Activated CD8-positive, alpha-beta memory T cell treated with anti-CD3 and anti-CD28 coated beads, Interleukin-2, amount 10 ng/mL, durations not matched to agents 7 days and 5 days (primary cell): ENCODE measurements around the gene ALPL. TPM values are rescaled to one million over a fixed set of nuclear protein-coding genes. Genes with fewer than 3 reads are reported as not detected.

Experiments used
- ATAC-seq: fragments of 150-1000 bp; cut with Tn5 transposase; one replicate; pipeline ENCODE4 v1.10.0; 2021; ENCODE audit warnings: moderate library complexity
- CTCF ChIA-PET: fragments of 350-600 bp; sonication (Branson Sonifier 250); formaldehyde crosslinking; loops from one replicate; lab custom pipeline; 2021; ENCODE audit warnings: antibody characterized with exemption; lab: Charles Lee
- DNase-seq: peaks from one replicate; pipeline ENCODE4 v3.0.0-alpha.2; 2020
- H3K27ac Mint-ChIP-seq: one replicate; pipeline ENCODE4 v1.8.0; 2021; ENCODE audit warnings: mild to moderate bottlenecking, mixed read lengths
- H3K27me3 Mint-ChIP-seq: one replicate; pipeline ENCODE4 v1.8.0; 2021; ENCODE audit warnings: mixed read lengths
- H3K36me3 Mint-ChIP-seq: one replicate; pipeline ENCODE4 v1.8.0; 2021; ENCODE audit warnings: mild to moderate bottlenecking, mixed read lengths
- H3K4me1 Mint-ChIP-seq: one replicate; pipeline ENCODE4 v1.8.0; 2021; ENCODE audit warnings: mixed read lengths
- H3K4me3 Mint-ChIP-seq: one replicate; pipeline ENCODE4 v1.8.0; 2021; ENCODE audit warnings: mild to moderate bottlenecking, moderate library complexity, mixed read lengths
- H3K9me3 Mint-ChIP-seq: one replicate; pipeline ENCODE4 v1.8.0; 2022; ENCODE audit warnings: low read depth, mixed read lengths
- total RNA-seq, 2 experiments: library from RNA; stranded (reverse); gene quantifications; one replicate each; pipeline ENCODE4 v1.2.3, GENCODE V29; 2021

The ALPL gene
- total RNA-seq, 2 experiments from 2014 or later: not detected

DNA sequence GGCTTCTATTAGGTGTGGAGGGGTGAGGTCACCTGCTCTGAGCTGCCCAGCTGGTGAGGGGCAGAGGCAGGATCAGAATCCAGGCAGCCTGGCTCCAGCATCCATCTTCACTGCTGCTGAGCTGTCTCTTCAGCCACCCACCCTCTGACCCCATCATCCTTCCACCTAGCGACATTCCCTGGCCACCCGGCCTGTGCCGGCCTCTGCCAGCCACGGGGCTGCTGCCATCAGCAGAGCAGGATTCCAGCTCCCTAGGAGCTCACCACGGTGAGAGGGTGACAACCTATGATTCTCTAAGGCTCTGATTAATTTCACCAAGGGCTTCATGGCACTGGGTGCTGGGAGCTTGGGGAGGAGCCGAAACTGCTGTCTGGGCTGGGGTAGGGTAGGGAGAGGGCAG is 32.1 kb downstream of the ALPL start:
- H3K4me3 Mint-ChIP-seq: no peak overlapping the region
- peaks cover 20% of the 10 kb centered on the region for H3K27me3 Mint-ChIP-seq
- no peak for DNase-seq
- ATAC-seq: no peak
- no peaks in the 10 kb centered on the region for H3K9me3 Mint-ChIP-seq
- H3K27ac Mint-ChIP-seq: no peak overlapping the region
- CTCF ChIA-PET: no interaction called here
- no peaks in the 10 kb centered on the region for H3K4me1 Mint-ChIP-seq
- H3K36me3 Mint-ChIP-seq: no peaks in the 10 kb centered on the region

DNA sequence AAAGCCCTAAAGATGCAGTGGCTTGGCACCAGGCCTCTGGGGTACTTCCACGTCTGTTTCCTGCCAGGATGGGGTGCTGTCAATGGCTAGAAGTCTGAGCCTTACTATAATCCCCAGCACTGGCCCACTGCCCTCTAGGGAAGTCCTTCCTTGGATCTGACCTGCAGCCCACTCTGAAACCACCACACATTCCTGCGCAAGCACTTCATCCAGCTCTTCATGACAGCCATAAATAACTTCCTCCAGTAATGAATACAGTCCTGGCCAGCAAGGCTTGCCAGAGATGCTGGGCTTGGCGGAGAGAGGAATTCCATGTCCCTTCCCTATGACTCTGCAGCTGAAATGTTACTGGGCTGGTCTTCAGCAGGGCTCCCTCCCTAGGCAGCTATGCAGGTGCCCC is 32.6 kb downstream of the ALPL start:
- Mint-ChIP-seq H3K4me3 (no peak overlapping the region), H3K27me3 (peaks cover 20% of the 10 kb centered on the region), H3K36me3 (no peaks in the 10 kb centered on the region), H3K9me3 (no peaks in the 10 kb centered on the region), H3K4me1 (no peaks in the 10 kb centered on the region), H3K27ac (no peak overlapping the region)
- ATAC-seq: no peak
- CTCF ChIA-PET: no interaction called here
- DNase-seq: no peak

DNA sequence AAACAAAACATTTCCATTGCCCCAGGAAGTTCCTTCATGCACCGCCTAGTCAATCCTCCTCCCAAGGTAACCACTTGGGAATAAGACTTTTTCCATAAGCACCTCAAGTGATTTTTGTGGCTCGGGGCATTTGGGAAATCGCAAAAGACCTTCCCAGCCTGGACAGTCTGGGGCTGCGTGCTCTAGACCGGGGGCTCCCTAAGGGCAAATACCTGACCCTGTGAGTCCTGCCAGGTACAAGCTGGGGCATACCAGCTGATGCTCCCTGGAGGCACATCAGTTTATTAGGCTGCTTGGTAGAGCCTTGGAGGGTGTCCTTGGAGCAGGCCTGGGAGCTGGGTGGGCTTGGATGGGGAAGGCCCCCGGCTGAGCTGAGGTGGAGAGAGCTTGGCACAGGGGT is 34.4 kb downstream of the ALPL start:
- Mint-ChIP-seq H3K9me3 (no peaks in the 10 kb centered on the region), H3K36me3 (no peaks in the 10 kb centered on the region), H3K27ac (no peak overlapping the region), H3K4me3 (no peak overlapping the region), H3K4me1 (no peaks in the 10 kb centered on the region), H3K27me3 (peaks cover 13% of the 10 kb centered on the region)
- CTCF ChIA-PET: interaction anchor here (1.0 kb wide), 1 partner anchor 39 kb away, joined by 3 read pairs; no protein-coding TSS in a partner anchor
- ATAC-seq: no peak
- DNase-seq: no peak

DNA sequence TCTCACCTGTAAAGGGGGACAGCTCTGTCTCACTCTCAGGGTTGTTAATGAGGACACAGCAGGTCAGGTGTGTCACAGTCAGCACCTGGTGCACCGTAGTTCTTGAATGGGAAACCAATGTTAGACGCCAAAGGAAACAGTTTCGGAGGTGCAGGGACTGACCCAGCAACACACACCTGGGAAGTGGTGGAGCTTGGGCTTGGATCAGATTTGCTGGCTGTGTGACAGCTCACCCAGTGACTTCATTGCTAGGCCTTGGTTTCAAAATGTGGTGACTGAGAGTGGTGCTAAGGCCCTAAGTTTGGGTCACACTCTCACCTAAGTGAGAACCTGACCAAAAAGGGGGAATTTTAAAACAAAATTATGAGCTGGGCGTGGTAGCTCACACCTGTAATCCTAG is 34.9 kb downstream of the ALPL start:
- no peak for DNase-seq
- H3K4me1 Mint-ChIP-seq: no peaks in the 10 kb centered on the region
- CTCF ChIA-PET: interaction anchor here (1.0 kb wide), 1 partner anchor 39 kb away, joined by 3 read pairs; no protein-coding TSS in a partner anchor
- H3K27ac Mint-ChIP-seq: no peak overlapping the region
- no peak for ATAC-seq
- peaks cover 9% of the 10 kb centered on the region for H3K27me3 Mint-ChIP-seq
- no peaks in the 10 kb centered on the region for H3K9me3 Mint-ChIP-seq
- no peaks in the 10 kb centered on the region for H3K36me3 Mint-ChIP-seq
- H3K4me3 Mint-ChIP-seq: no peak overlapping the region

DNA sequence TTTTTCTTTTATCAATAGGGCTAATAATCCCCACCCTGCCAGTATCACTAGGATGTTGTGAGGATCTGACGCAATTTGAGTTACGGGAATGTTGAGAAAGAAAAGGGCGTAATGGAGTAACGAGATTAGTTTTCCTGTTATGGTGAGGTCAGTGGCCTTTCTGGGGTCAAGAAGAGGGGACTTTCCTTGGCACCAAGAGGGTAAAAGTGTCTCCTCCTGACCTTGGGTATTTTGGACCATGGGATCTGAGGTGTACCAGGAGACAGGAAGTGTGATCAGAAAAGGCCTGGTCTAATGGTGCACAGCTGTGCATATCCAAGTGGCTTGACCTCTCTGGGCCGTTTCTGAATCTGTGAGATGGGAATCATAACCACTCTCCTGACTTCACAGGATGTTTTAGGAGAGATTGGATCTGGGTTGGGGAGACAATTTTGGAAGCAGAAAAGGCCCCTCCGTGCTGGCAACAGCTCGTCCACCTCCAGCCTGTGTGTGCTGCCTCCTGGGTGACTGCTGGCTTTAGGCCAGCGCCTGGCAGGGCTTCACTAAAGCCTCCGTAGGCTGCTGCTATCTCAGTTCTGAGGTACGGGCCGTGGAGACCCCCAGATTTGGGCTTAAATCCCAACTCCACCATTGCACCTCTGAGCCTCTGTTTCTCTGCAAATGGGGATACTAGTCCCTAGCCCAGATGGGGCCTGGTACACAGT is 37.1 kb downstream of the ALPL start:
- ATAC-seq (no peak), DNase-seq (no peak)
- Mint-ChIP-seq H3K4me1 (peaks cover 4% of the 10 kb centered on the region), H3K27me3 (peaks cover 12% of the 10 kb centered on the region), H3K9me3 (no peaks in the 10 kb centered on the region), H3K36me3 (no peaks in the 10 kb centered on the region), H3K4me3 (no peak overlapping the region), H3K27ac (no peak overlapping the region)
- CTCF ChIA-PET: interaction anchor here (0.5 kb wide), 1 partner anchor 270 kb away, joined by 5 read pairs; no protein-coding TSS in a partner anchor

DNA sequence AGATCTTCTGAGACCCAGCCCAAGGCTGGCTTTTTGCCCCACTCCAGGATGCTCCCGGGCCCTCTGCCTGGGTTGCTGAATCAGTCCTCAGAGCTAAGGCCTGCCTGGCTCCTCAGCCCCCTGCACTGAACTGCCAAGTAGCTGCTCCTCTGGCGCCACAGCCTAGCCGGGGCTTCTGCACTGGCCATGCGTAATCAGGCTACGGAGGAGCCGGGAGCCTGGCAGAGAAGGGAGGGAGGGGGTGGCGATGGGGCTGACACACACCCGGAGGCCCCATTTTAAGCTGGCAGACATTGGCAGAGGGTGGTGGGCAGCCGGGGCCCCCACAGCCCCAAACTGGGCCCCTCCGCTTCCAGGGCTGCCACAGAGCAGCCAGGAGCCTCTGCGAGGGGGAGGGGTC is 38.7 kb downstream of the ALPL start:
- H3K9me3 Mint-ChIP-seq: no peaks in the 10 kb centered on the region
- ATAC-seq (no peak), DNase-seq (no peak)
- CTCF ChIA-PET: no interaction called here
- H3K36me3 Mint-ChIP-seq: no peaks in the 10 kb centered on the region
- no peak overlapping the region for H3K4me3 Mint-ChIP-seq
- no peak overlapping the region for H3K27ac Mint-ChIP-seq
- peaks cover 4% of the 10 kb centered on the region for H3K4me1 Mint-ChIP-seq
- H3K27me3 Mint-ChIP-seq: peaks cover 15% of the 10 kb centered on the region

DNA sequence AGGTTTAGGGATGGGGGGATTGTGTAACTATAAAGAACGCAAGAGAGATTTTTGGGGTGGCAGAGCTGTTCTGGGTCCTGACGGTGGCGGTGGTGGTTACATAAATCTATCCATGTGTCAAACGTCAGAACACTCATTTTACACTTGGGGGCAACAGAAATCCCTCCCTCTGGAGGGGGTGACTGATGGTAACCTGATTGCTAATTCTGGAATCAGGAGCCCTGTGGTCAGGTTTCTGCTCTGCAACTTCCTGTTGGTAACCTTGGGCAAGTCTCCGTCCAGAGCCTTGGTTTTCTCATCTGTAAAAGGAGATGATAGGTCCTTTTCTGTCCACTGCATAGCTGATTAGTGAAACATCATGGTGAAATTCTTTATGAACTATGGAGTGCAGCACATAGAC is 40.9 kb downstream of the ALPL start:
- ATAC-seq (no peak), DNase-seq (no peak)
- no peak overlapping the region for H3K27ac Mint-ChIP-seq
- no peak overlapping the region for H3K4me3 Mint-ChIP-seq
- CTCF ChIA-PET: no interaction called here
- H3K4me1 Mint-ChIP-seq: peaks cover 4% of the 10 kb centered on the region
- H3K27me3 Mint-ChIP-seq: peaks cover 28% of the 10 kb centered on the region
- H3K36me3 Mint-ChIP-seq: no peaks in the 10 kb centered on the region
- H3K9me3 Mint-ChIP-seq: no peaks in the 10 kb centered on the region

DNA sequence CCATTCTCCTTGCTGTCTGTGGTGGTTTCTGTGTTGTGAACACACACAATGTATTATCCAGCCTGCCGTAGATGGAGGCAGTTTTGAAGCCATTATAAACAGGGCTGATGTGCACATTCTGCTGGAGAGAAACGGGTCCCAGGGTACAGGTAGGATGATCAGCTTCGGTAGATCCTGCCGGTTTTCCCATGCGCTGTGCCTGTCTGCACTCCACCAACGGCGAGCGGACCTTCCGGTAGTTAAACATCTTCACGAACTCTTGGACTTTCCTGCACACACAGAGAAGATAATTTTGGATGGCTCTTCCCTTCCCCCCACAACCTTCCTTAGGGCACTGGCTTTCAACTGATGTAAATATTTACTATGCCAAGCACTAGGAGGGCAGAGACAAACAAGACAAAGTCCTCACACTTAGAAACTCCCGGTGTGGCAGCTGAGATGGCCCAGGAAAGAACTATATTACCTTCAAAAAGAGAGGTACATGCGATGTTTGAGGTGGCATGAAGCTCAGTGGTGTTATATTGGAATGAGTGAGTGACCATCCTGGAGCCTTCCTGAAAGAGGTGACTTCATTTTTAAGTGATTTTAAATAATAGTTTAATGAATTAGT is 41.7 kb downstream of the ALPL start:
- CTCF ChIA-PET: no interaction called here
- DNase-seq: no peak
- Mint-ChIP-seq H3K9me3 (no peaks in the 10 kb centered on the region), H3K27me3 (peaks cover 30% of the 10 kb centered on the region), H3K27ac (no peak overlapping the region), H3K4me3 (no peak overlapping the region), H3K36me3 (no peaks in the 10 kb centered on the region), H3K4me1 (peaks cover 4% of the 10 kb centered on the region)
- ATAC-seq: no peak

DNA sequence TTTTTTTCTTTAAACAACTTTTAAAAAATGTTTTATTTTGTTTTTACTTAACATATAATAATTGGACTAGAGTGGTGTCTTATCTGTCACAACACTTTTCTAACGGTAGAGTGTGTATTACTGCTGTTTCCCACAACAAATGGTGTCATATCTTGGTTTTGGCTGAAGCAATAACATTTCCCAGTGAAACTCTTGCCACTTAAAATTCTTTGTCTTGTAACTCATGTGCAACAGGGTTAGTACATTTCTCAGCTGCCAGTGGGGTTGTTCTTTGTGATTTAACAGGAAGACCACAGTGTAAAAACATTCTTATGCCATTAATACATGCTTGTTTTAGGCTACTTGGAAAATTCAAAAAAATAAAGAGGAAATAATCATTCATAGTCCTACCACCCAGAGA is 43.5 kb downstream of the ALPL start:
- H3K36me3 Mint-ChIP-seq: no peaks in the 10 kb centered on the region

DNA sequence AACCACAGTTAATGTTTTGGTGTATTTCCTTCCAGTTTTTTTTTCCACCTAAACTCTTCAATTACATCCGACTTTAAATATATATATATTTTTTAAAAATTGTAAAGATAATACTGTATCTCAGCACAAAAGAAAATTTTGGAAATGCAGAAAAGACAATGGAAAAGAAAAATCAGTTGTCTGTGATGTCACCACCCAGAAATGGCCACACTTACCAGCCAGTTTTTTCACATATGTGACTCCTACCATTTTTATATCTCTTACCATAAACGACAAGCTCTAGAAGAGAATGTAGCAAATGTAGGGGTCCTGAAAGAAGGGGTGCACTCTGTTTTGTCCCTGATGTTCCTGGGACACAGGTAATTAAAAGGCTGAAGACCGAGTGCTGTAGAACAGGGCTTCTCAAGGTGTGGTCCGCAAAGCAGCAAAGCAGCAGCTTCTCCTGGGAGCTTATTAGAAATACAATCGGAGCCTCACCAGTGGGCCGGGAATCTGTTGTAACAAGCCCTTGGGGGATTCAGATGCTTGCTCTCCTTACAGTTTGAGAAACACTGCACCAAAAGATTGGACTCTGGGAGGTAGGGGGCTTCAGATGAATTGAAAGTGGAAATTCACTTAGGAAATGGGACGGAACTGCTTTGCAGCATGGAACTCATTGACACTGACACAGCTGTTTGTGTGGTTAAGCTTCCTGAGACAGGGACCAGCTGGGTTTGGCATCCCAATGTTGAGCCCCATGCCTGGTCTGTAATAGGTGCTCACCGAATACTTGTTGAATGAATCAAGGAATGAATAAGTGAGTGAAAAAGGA is 44.1 kb downstream of the ALPL start:
- peaks cover 4% of the 10 kb centered on the region for H3K4me1 Mint-ChIP-seq
- peaks cover 39% of the 10 kb centered on the region for H3K27me3 Mint-ChIP-seq
- ATAC-seq (no peak), DNase-seq (no peak)
- no peak overlapping the region for H3K27ac Mint-ChIP-seq
- CTCF ChIA-PET: no interaction called here
- no peaks in the 10 kb centered on the region for H3K36me3 Mint-ChIP-seq
- no peak overlapping the region for H3K4me3 Mint-ChIP-seq
- no peaks in the 10 kb centered on the region for H3K9me3 Mint-ChIP-seq

More for the DNA sequence above, 43.5 kb downstream of the ALPL start:
- Mint-ChIP-seq H3K4me1 (peaks cover 4% of the 10 kb centered on the region), H3K27ac (no peak overlapping the region), H3K4me3 (no peak overlapping the region), H3K27me3 (peaks cover 35% of the 10 kb centered on the region), H3K9me3 (no peaks in the 10 kb centered on the region)
- DNase-seq (no peak), ATAC-seq (no peak)
- CTCF ChIA-PET: no interaction called here

DNA sequence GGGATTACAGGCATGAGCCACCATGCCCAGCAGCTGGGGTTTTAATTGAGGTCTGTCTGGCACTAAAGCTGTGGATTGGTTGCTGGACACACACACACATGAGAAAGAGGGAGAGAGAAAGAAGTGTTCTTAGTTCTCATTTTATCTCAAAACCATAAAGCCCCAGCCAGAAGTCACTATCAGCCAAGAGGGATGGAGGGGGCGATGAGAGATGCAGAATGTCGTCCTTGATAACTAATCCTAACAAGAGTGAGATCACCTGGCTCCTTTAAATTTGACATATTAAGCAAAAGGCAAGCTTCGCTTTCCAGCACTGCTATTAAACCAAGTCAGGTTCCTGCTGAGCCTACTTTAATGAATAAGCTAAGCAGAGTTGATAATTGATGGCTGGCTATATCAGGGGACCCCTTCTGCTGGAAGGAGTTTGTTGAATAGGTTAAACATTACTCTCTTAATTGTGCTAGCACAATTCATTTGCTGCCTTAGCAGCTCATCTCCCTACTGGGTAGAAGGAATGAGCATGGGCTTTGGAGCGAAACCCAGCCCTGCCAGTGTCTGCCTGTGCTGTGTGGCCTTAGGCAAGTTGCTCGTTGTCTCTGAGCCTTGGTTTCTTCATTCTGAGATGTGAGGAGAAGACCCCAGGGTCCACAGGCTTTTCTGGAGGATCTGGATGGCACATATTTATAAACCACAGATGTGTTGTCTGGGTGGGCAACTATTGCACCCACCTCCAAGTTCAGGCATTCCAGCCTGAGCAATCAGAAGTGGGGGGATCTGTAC is 50.8 kb downstream of the ALPL start:
- no peak overlapping the region for H3K27ac Mint-ChIP-seq
- DNase-seq (no peak), ATAC-seq (no peak)
- no peaks in the 10 kb centered on the region for H3K36me3 Mint-ChIP-seq
- H3K9me3 Mint-ChIP-seq: no peaks in the 10 kb centered on the region
- peaks cover 14% of the 10 kb centered on the region for H3K27me3 Mint-ChIP-seq
- H3K4me3 Mint-ChIP-seq: no peak overlapping the region
- CTCF ChIA-PET: no interaction called here
- no peaks in the 10 kb centered on the region for H3K4me1 Mint-ChIP-seq

DNA sequence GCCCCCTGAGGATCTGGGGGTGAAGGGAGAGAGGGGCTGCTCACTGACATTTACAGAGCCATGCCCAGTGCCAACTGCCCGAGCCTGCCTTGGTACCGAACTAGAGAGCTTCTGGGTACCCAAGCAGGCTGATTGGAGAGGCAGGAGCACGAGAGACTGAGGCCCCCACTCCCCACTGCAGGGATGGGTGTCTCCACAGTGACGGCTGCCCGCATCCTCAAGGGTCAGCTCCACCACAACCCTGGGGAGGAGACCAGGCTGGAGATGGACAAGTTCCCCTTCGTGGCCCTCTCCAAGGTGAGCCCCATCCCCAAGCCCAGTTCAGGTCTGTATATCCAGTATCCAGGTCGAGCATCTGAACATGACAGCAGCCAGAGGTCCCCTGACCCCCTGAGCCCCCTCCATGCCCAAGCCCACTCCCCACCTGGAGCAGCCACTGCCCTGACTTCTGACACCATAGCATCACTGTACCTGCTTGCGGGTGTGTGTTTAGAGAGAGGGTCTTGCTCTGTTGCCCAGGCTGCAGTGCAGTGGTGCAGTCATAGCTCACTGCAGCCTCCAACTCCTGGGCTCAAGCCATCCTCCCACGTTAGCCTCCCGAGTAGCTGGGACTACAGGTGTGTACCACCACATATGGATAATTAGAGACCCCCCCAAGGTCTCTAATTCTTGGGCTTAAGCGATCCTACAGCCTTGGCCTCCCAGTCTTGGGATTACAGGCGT is 51.9 kb downstream of the ALPL start:
- Mint-ChIP-seq H3K27ac (no peak overlapping the region), H3K36me3 (no peaks in the 10 kb centered on the region), H3K9me3 (no peaks in the 10 kb centered on the region), H3K4me3 (no peak overlapping the region), H3K27me3 (peaks cover 9% of the 10 kb centered on the region), H3K4me1 (no peaks in the 10 kb centered on the region)
- CTCF ChIA-PET: no interaction called here
- DNase-seq (no peak), ATAC-seq (no peak)

DNA sequence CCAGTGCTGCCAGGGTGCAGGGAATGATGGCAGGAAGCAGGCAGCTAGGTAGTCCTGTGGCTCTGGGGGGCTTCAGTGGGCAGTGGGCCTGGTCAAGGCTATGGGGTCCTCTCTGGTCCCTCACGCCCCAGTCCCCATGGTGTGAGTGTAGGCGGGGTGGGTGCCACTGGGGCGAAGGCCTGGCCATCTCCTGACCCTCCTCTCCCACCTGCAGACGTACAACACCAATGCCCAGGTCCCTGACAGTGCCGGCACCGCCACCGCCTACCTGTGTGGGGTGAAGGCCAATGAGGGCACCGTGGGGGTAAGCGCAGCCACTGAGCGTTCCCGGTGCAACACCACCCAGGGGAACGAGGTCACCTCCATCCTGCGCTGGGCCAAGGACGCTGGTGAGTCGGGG is 53.7 kb downstream of the ALPL start:
- no peaks in the 10 kb centered on the region for H3K9me3 Mint-ChIP-seq
- CTCF ChIA-PET: no interaction called here
- no peak overlapping the region for H3K27ac Mint-ChIP-seq

More for the DNA sequence above, 53.7 kb downstream of the ALPL start:
- H3K27me3 Mint-ChIP-seq: peaks cover 5% of the 10 kb centered on the region
- DNase-seq (no peak), ATAC-seq (no peak)
- H3K4me3 Mint-ChIP-seq: no peak overlapping the region
- H3K36me3 Mint-ChIP-seq: no peaks in the 10 kb centered on the region
- H3K4me1 Mint-ChIP-seq: no peaks in the 10 kb centered on the region
